MM.1S (cell line): Measurements from ENCODE around the gene NTMT1.

Experiments
- DNase-seq: peaks from one replicate; pipeline ENCODE4 v3.0.0-alpha.2; 2015
- H2AFZ ChIP-seq: fragments of 300-600 bp; sonication (generic); 2 replicates; pipeline ENCODE4 v1.6.0; 2016; ENCODE audit warnings: antibody characterized with exemption, low read length
- H3F3A ChIP-seq: fragments of 300-600 bp; sonication (generic); 2 replicates; pipeline ENCODE4 v1.6.1; 2016; ENCODE audit warnings: mild to moderate bottlenecking, antibody characterized with exemption, low read length, moderate library complexity, mixed read lengths; ENCODE audit not compliant: insufficient read depth
- H3K27ac ChIP-seq: fragments of 300-600 bp; sonication (generic); 2 replicates; pipeline ENCODE4 v1.5.1; 2016; ENCODE audit warnings: mild to moderate bottlenecking, low read length
- H3K27me3 ChIP-seq: fragments of 300-600 bp; sonication (generic); replicated peaks from 2 replicates; pipeline ENCODE4 v1.6.0; 2016; ENCODE audit warnings: low read length; ENCODE audit not compliant: insufficient read depth
- H3K36me3 ChIP-seq: fragments of 300-600 bp; sonication (generic); replicated peaks from 2 replicates; pipeline ENCODE4 v1.6.1; 2016; ENCODE audit warnings: mild to moderate bottlenecking, low read length, mixed read lengths; ENCODE audit not compliant: insufficient read depth
- H3K4me1 ChIP-seq: fragments of 300-600 bp; sonication (generic); 2 replicates; pipeline ENCODE4 v1.6.1; 2016; ENCODE audit warnings: low read length, mixed read lengths
- H3K4me2 ChIP-seq: fragments of 300-600 bp; sonication (generic); 2 replicates; pipeline ENCODE4 v1.6.0; 2016; ENCODE audit warnings: low read depth, low read length
- H3K4me3 ChIP-seq: fragments of 300-600 bp; sonication (generic); 2 replicates; pipeline ENCODE4 v1.5.1; 2016; ENCODE audit warnings: low read length, mixed read lengths
- H3K79me2 ChIP-seq: fragments of 300-600 bp; sonication (generic); 2 replicates; pipeline ENCODE4 v1.6.1; 2016; ENCODE audit warnings: mixed run types, low read length, mixed read lengths
- H3K9ac ChIP-seq: fragments of 300-600 bp; sonication (generic); 2 replicates; pipeline ENCODE4 v1.6.1; 2016; ENCODE audit warnings: low read length, mixed read lengths
- H3K9me2 ChIP-seq: fragments of 300-600 bp; sonication (generic); replicated peaks from 2 replicates; pipeline ENCODE4 v1.6.1; 2016; ENCODE audit warnings: mild to moderate bottlenecking, low read length, mixed read lengths; ENCODE audit not compliant: insufficient read depth
- H3K9me3 ChIP-seq: fragments of 300-600 bp; sonication (generic); replicated peaks from 2 replicates; pipeline ENCODE4 v1.6.1; 2016; ENCODE audit warnings: mild to moderate bottlenecking, low read length, mixed read lengths; ENCODE audit not compliant: insufficient read depth
- H4K20me1 ChIP-seq: fragments of 300-600 bp; sonication (generic); 2 replicates; pipeline ENCODE4 v1.6.1; 2016; ENCODE audit warnings: mild to moderate bottlenecking, low read length, moderate library complexity, mixed read lengths; ENCODE audit not compliant: insufficient read depth
- CTCF ChIP-seq: fragments of 300-600 bp; sonication (generic); IDR thresholded peaks from 2 replicates; pipeline ENCODE4 v1.5.1; 2016; ENCODE audit warnings: antibody characterized with exemption, low read length, mixed read lengths
- EZH2 ChIP-seq: fragments of 300-600 bp; sonication (generic); optimal IDR thresholded peaks from 2 replicates; pipeline ENCODE3; 2017; ENCODE audit warnings: low read depth, mild to moderate bottlenecking, antibody characterized with exemption, low read length, mixed read lengths
- EZH2phosphoT487 ChIP-seq: fragments of 300-600 bp; sonication (generic); IDR thresholded peaks from 2 replicates; pipeline ENCODE4 v1.6.1; 2018; ENCODE audit warnings: antibody characterized with exemption, low read length

The NTMT1 gene

GRCh38 chr9:129643706-129644105 is 17.7 kb downstream of the NTMT1 start:
- Histone ChIP-seq H3K79me2 (peaks cover 29% of the 10 kb centered on the region), H2AFZ (no peak overlapping the region), H4K20me1 (no peaks in the 10 kb centered on the region; the same call in 1 of the 2 replicates), H3K9me2 (no peaks in the 10 kb centered on the region), H3K9ac (no peak overlapping the region), H3K4me2 (no peak overlapping the region), H3K27me3 (peaks cover 48% of the 10 kb centered on the region), H3K9me3 (no peaks in the 10 kb centered on the region), H3K4me1 (peaks cover 9% of the 10 kb centered on the region), H3F3A (peaks cover 6% of the 10 kb centered on the region; the same call in 1 of the 2 replicates), H3K27ac (no peak overlapping the region), H3K4me3 (no peak overlapping the region), H3K36me3 (no peaks in the 10 kb centered on the region)
- no peak for TF ChIP-seq EZH2
- TF ChIP-seq EZH2phosphoT487: no peak
- no peak for TF ChIP-seq CTCF
- DNase-seq: no peak

- H3K79me2 ChIP-seq: peaks cover 26% of the 10 kb centered on the region
- H3K4me1 ChIP-seq: peaks cover 9% of the 10 kb centered on the region
- H3K4me2 ChIP-seq: no peak overlapping the region
- no peaks in the 10 kb centered on the region for H3K9me3 ChIP-seq
- H3K36me3 ChIP-seq: no peaks in the 10 kb centered on the region
- H2AFZ ChIP-seq: no peak overlapping the region
- H4K20me1 ChIP-seq: no peaks in the 10 kb centered on the region; the same call in 1 of the 2 replicates
- peaks cover 52% of the 10 kb centered on the region for H3K27me3 ChIP-seq
- peaks cover 6% of the 10 kb centered on the region; the same call in 1 of the 2 replicates for H3F3A ChIP-seq
- no peak overlapping the region for H3K4me3 ChIP-seq
- H3K27ac ChIP-seq: no peak overlapping the region
- no peak for TF ChIP-seq CTCF
- no peak for TF ChIP-seq EZH2phosphoT487
- no peak for TF ChIP-seq EZH2
- H3K9me2 ChIP-seq: no peaks in the 10 kb centered on the region
- H3K9ac ChIP-seq: no peak overlapping the region
- DNase-seq: no peak
These were observed 18.4 kb downstream of the NTMT1 start for GRCh38 chr9:129644365-129644764.

GRCh38 chr9:129644902-129645301 is 18.9 kb downstream of the NTMT1 start:
- no peak overlapping the region for H3K27ac ChIP-seq
- H3K4me3 ChIP-seq: no peak overlapping the region
- H3K9me3 ChIP-seq: no peaks in the 10 kb centered on the region
- peaks cover 3% of the 10 kb centered on the region; the same call in 1 of the 2 replicates for H3F3A ChIP-seq
- peaks cover 21% of the 10 kb centered on the region for H3K79me2 ChIP-seq
- H3K27me3 ChIP-seq: peaks cover 58% of the 10 kb centered on the region
- H2AFZ ChIP-seq: no peak overlapping the region
- H3K9me2 ChIP-seq: no peaks in the 10 kb centered on the region
- no peak overlapping the region for H3K9ac ChIP-seq
- H3K4me1 ChIP-seq: peaks cover 9% of the 10 kb centered on the region
- no peaks in the 10 kb centered on the region; the same call in 1 of the 2 replicates for H4K20me1 ChIP-seq
- no peak overlapping the region for H3K4me2 ChIP-seq
- H3K36me3 ChIP-seq: no peaks in the 10 kb centered on the region
- no peak for DNase-seq
- TF ChIP-seq EZH2 (no peak), EZH2phosphoT487 (no peak), CTCF (no peak)
